Testis (tissue), 2 donors: ENCODE data around the gene CYS1.

Source experiments
- CTCF ChIP-seq, 3 experiments: fragments of 450-650 bp in 2 of 3; fragments of 200-600 bp in 1 of 3; sonication (generic) in 1 of 3; IDR thresholded peaks; one replicate each; pipeline ENCODE4 v1.5.1; 2016 to 2019; ENCODE audit warnings: antibody characterized with exemption in 3 of 3, mild to moderate bottlenecking in 2 of 3, moderate library complexity in 1 of 3
- POLR2A ChIP-seq: fragments of 450-650 bp; IDR thresholded peaks from one replicate; pipeline ENCODE4 v1.6.1; 2017; ENCODE audit warnings: antibody characterized with exemption, mild to moderate bottlenecking, moderate library complexity

GRCh38 chr2:10091182-10091888 lies 11.1 kb upstream of the CYS1 start:
- no peak for TF ChIP-seq POLR2A
- TF ChIP-seq CTCF (IDR thresholded peaks at IDR 0.05), result no peak
